ENCODE measurements around the gene HCN1. TPM values are rescaled to one million over a fixed set of nuclear protein-coding genes. Genes with fewer than 3 reads are reported as not detected.
"Not testable (repeated sequence)": the region's sequence is repeated elsewhere in the genome, so short reads cannot be mapped to it uniquely, and the experiment has no call there.

The HCN1 gene
- total RNA-seq, 1 donor from 2014 or later = 0.12 TPM

DNA sequence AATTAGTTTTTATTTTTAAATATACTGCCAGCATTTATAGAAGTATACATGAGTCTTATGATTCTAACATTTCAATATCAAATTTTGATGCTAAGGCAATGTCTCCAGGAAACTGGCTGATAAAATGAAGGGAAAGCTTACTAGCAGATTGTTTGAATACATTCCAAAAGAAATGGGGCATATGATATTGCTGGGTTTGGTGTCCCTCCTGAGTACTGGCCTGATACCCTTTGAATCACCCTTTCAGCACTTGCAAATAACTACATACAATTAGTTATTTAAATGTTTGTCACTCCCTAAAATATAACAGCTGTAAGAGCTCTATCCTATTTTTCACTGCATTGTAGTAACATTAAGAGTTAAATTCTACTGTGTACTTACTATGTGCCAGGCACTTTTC lies 360.8 kb downstream of the HCN1 start:
- Histone ChIP-seq H3K4me3 (no peak overlapping the region), H3K36me3 (no peaks in the 10 kb centered on the region), H3K27me3 (no peaks in the 10 kb centered on the region), H3K4me1 (no peaks in the 10 kb centered on the region), H3K9me3 (no peaks in the 10 kb centered on the region), H3K27ac (no peak overlapping the region)
- TF ChIP-seq, protein P1, sequence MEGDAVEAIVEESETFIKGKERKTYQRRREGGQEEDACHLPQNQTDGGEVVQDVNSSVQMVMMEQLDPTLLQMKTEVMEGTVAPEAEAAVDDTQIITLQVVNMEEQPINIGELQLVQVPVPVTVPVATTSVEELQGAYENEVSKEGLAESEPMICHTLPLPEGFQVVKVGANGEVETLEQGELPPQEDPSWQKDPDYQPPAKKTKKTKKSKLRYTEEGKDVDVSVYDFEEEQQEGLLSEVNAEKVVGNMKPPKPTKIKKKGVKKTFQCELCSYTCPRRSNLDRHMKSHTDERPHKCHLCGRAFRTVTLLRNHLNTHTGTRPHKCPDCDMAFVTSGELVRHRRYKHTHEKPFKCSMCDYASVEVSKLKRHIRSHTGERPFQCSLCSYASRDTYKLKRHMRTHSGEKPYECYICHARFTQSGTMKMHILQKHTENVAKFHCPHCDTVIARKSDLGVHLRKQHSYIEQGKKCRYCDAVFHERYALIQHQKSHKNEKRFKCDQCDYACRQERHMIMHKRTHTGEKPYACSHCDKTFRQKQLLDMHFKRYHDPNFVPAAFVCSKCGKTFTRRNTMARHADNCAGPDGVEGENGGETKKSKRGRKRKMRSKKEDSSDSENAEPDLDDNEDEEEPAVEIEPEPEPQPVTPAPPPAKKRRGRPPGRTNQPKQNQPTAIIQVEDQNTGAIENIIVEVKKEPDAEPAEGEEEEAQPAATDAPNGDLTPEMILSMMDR (IDR thresholded peaks at IDR 0.05) = no peak
- intact Hi-C loops (cut with DNase I) = no loop called here
- DNase-seq = no peak
- no peak for ATAC-seq

DNA sequence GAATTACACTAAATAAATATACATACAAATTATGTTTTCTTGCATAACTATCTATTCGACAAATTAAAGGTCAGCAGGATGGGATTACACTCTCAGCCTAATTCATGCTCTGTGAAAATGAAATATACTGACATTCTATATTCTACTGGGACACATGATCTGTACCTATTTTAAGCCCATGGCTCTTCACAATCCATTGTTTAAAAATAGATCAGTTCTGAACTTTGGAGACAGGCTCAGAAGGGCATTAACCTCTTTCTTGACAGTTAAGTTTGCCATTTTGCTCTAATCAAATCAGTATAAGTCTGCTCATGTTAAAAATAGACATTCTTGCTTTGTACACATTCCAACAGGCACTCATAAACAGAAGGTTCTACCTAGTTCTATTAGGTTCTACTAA lies 361.2 kb downstream of the HCN1 start:
- TF ChIP-seq, protein P1 (IDR thresholded peaks at IDR 0.05) = no peak
- Histone ChIP-seq H3K4me1 (no peaks in the 10 kb centered on the region), H3K9me3 (no peaks in the 10 kb centered on the region), H3K36me3 (no peaks in the 10 kb centered on the region), H3K4me3 (no peak overlapping the region), H3K27me3 (no peaks in the 10 kb centered on the region), H3K27ac (no peak overlapping the region)
- DNase-seq (no peak), ATAC-seq (no peak)
- intact Hi-C loops (cut with DNase I) = no loop called here

DNA sequence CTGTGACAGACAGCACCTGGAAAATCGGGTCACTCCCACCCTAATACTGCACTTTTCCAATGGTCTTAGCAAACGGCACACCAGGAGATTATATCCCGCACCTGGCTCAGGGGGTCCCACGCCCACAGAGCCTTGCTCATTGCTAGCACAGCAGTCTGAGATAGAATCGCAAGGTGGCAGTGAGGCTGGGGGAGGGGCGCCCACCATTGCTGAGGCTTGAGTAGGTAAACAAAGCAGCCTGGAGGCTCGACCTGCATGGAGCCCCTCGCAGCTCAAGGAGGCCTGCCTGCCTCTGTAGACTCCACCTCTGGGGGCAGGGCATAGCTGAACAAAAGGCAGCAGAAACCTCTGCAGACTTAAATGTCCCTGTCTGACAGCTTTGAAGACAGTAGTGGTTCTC lies 383.6 kb downstream of the HCN1 start:
- H3K27me3 ChIP-seq; H3K9me3 ChIP-seq; H3K36me3 ChIP-seq; intact Hi-C loops (cut with DNase I); H3K4me1 ChIP-seq; ATAC-seq; H3K27ac ChIP-seq; H3K4me3 ChIP-seq: not testable (repeated sequence)
- DNase-seq = peak; percentile 40

DNA sequence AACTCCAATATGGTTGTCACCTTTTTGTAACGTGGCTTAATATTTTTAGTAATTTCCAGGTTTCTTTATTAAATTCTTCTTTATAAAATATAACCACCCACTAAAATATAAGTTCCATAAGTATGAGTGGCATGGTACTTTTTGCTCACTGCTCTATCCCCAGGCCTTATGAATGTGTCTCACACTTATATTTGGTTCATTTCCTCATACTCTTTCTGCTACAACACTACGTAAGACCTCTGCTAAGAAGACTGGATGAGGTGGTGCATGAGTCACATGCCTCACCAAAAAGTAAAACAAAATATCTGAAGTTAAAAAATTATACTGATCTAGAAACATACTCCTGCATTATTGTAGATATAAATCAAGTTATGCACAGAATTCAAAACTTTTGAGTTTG lies 400.9 kb downstream of the HCN1 start:
- no peak for ATAC-seq
- Histone ChIP-seq H3K27ac (no peak overlapping the region), H3K36me3 (no peaks in the 10 kb centered on the region), H3K27me3 (no peaks in the 10 kb centered on the region), H3K4me3 (no peak overlapping the region), H3K9me3 (no peaks in the 10 kb centered on the region), H3K4me1 (no peaks in the 10 kb centered on the region)
- TF ChIP-seq, protein P1 (IDR thresholded peaks at IDR 0.05) = no peak
- DNase-seq = no peak
- intact Hi-C loops (cut with DNase I) = no loop called here

DNA sequence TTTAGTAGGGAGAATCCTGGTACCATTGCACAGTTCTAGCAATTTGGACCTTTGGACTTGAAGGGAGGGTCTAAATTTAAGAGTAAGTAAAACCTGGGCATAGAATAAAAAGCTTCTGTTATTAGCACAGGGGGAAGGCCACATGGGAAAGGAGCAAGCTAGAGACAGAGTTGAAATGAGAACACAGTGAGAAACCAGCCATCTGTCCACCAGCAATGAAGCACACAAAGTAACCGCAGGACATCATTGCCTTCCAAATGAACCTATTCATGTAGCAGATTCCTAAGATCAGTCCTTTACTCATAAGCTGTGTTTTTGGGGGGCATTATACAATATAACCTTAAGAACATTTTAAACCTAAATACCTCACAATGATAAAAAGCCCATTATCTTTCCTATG lies 407.4 kb downstream of the HCN1 start:
- H3K4me3 ChIP-seq = no peak overlapping the region
- no peak for DNase-seq

DNA sequence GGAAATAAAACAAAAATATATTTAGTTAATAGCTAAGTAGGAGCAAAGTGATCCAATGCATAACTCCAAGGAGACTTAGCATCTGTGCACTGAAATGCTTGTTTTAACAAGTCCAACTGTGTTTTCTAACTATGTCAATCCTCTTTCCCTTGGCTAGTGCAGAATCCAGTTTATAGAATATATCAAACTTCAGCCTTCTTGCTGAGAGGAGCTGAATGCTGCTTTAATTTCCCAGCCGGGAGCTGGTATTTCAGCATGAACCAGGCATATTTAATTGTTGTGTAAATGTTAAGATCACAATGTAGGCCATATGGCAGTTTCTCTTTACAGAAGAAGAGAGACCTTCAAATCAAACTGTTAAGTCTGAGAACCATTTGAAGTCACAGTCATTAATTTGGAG lies 411.7 kb downstream of the HCN1 start:
- ATAC-seq (no peak), DNase-seq (no peak)
- no peak overlapping the region for H3K27ac ChIP-seq
- H3K4me3 ChIP-seq = no peak overlapping the region
- H3K4me1 ChIP-seq = no peaks in the 10 kb centered on the region
- TF ChIP-seq, protein P1 (IDR thresholded peaks at IDR 0.05) = no peak
- H3K36me3 ChIP-seq = no peaks in the 10 kb centered on the region
- no peaks in the 10 kb centered on the region for H3K9me3 ChIP-seq
- intact Hi-C loops (cut with DNase I) = no loop called here
- H3K27me3 ChIP-seq = no peaks in the 10 kb centered on the region

More for the DNA sequence above, 407.4 kb downstream of the HCN1 start:
- intact Hi-C loops (cut with DNase I) = no loop called here
- H3K36me3 ChIP-seq = no peaks in the 10 kb centered on the region
- TF ChIP-seq, protein P1 (IDR thresholded peaks at IDR 0.05) = no peak
- no peak for ATAC-seq
- H3K9me3 ChIP-seq = no peaks in the 10 kb centered on the region
- H3K27me3 ChIP-seq = no peaks in the 10 kb centered on the region
- no peak overlapping the region for H3K27ac ChIP-seq
- H3K4me1 ChIP-seq = no peaks in the 10 kb centered on the region
